ENCODE measurements around the gene HEPACAM.

- TF ChIP-seq CTCF (IDR thresholded peaks at IDR 0.05; ENCODE audit: low read depth, low read length), result no peak
- TF ChIP-seq POLR2A (IDR thresholded peaks at IDR 0.05; ENCODE audit: extremely low read depth, insufficient read length), result no peak
- TF ChIP-seq MYC (IDR thresholded peaks at IDR 0.05; ENCODE audit: low read depth, low read length), result no peak
- TF ChIP-seq, protein P1, sequence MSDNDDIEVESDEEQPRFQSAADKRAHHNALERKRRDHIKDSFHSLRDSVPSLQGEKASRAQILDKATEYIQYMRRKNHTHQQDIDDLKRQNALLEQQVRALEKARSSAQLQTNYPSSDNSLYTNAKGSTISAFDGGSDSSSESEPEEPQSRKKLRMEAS (IDR thresholded peaks at IDR 0.05; ENCODE audit: low read depth, low read length), result no peak
These were observed 13.0 kb downstream of the HEPACAM start for GRCh38 chr11:124922831-124923230.
